TTC549 (cell line): ENCODE data around the gene GRM5.

Experiments used
- FAIRE-seq: peaks from 2 replicates; lab custom pipeline; 2012; peaks lifted over from hg19 to GRCh38; lab: Jason Lieb, UNC

GRM5 gene

GRCh38 chr11:88831303-88831890 is 234.4 kb downstream of the GRM5 start:
- no peak for FAIRE-seq

GRCh38 chr11:88827018-88827676 is 238.6 kb downstream of the GRM5 start:
- no peak for FAIRE-seq

- FAIRE-seq = no peak
Observed at GRCh38 chr11:88819616-88820015, 246.2 kb downstream of the GRM5 start.

GRCh38 chr11:88818978-88819377 is 246.8 kb downstream of the GRM5 start:
- FAIRE-seq = no peak

GRCh38 chr11:88815505-88815904 is 250.3 kb downstream of the GRM5 start:
- no peak for FAIRE-seq

- FAIRE-seq = no peak
Observed at GRCh38 chr11:88814076-88814475, 251.7 kb downstream of the GRM5 start.

- FAIRE-seq = no peak
Observed at GRCh38 chr11:88813233-88813915, 252.4 kb downstream of the GRM5 start.

- FAIRE-seq = no peak
Observed at GRCh38 chr11:88810420-88811097, 255.2 kb downstream of the GRM5 start.

GRCh38 chr11:88809126-88809525 is 256.7 kb downstream of the GRM5 start:
- no peak for FAIRE-seq

- no peak for FAIRE-seq
Observed at GRCh38 chr11:88807349-88807748, 258.4 kb downstream of the GRM5 start.

GRCh38 chr11:88806410-88806809 is 259.4 kb downstream of the GRM5 start:
- no peak for FAIRE-seq

GRCh38 chr11:88801484-88802123 is 264.2 kb downstream of the GRM5 start:
- no peak for FAIRE-seq

- no peak for FAIRE-seq
Observed at GRCh38 chr11:88799771-88800500, 265.8 kb downstream of the GRM5 start.

GRCh38 chr11:88790182-88790581 is 275.6 kb downstream of the GRM5 start:
- FAIRE-seq = no peak

GRCh38 chr11:88779577-88779976 is 286.2 kb downstream of the GRM5 start:
- FAIRE-seq = no peak

GRCh38 chr11:88770475-88771079 is 295.2 kb downstream of the GRM5 start:
- no peak for FAIRE-seq

- FAIRE-seq = no peak
Observed at GRCh38 chr11:88744140-88744539, 321.6 kb downstream of the GRM5 start.

- FAIRE-seq = no peak
Observed at GRCh38 chr11:88739524-88739923, 326.3 kb downstream of the GRM5 start.

GRCh38 chr11:88709567-88709966 is 356.2 kb downstream of the GRM5 start:
- no peak for FAIRE-seq

GRCh38 chr11:88704485-88704884 is 361.3 kb downstream of the GRM5 start:
- no peak for FAIRE-seq

- FAIRE-seq = no peak
Observed at GRCh38 chr11:88701816-88702215, 364.0 kb downstream of the GRM5 start.

GRCh38 chr11:88697139-88697538 is 368.6 kb downstream of the GRM5 start:
- FAIRE-seq = no peak
